ENCODE results near the gene SLC15A4. TPM values are rescaled to one million over a fixed set of nuclear protein-coding genes. Genes with fewer than 3 reads are reported as not detected.
"Not testable (repeated sequence)": the region's sequence is repeated elsewhere in the genome, so short reads cannot be mapped to it uniquely, and the experiment has no call there.

The SLC15A4 gene
- total and polyA plus RNA-seq, 2 of the 13 experiments (the other 11 are each of a cell fraction or from before 2014, with no cell fraction given), result 17.3 to 22.7 TPM

DNA sequence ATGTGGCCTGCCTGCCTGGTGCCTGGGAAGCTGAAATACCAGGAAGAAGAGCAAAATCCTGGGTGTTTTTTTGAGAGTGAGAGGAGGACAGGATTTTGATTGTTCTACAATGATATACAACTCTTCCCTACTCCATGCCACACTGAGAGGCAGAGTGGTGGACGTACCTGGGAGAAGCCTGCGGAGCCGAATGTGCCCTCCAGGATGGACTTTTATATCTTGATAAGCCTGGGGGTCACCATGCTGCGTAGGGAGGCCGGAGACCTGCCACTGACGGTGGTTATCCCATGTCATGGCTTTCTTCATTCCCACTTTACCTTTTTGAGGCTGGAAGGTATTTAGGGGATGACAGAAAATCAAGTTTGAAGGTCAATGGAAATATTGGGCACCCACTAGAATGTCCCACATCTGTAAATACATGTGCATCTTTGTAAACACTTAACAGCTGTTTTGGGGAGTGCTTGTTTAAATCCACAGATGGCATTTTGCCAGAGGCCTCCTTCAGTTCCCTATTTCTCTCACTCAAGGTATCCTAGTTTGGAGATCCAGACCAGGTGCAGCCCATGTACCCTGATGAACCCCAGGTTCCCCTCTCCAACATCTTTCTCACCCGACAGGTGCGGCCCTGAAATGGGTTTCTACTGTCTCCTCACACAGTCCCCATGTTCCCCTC lies 28.4 kb upstream of the SLC15A4 start (continued):
- TF ChIP-seq, protein P1, sequence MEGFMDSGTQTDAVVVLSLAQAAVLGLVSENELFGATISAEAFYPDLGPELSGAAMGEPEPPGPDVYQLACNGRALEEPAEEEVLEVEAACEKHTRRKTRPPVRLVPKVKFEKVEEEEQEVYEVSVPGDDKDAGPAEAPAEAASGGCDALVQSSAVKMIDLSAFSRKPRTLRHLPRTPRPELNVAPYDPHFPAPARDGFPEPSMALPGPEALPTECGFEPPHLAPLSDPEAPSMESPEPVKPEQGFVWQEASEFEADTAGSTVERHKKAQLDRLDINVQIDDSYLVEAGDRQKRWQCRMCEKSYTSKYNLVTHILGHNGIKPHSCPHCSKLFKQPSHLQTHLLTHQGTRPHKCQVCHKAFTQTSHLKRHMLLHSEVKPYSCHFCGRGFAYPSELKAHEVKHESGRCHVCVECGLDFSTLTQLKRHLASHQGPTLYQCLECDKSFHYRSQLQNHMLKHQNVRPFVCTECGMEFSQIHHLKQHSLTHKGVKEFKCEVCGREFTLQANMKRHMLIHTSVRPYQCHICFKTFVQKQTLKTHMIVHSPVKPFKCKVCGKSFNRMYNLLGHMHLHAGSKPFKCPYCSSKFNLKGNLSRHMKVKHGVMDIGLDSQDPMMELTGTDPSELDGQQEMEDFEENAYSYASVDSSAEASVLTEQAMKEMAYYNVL (CRISPR knock-in tag; IDR thresholded peaks at IDR 0.05; ENCODE audit: borderline replicate concordance), result no peak
- TF ChIP-seq KDM5B (CRISPR knock-in tag; IDR thresholded peaks at IDR 0.05; ENCODE audit: borderline replicate concordance) (no peak), MAFF (IDR thresholded peaks at IDR 0.05; ENCODE audit: low read depth, low read length) (no peak), MBD4 (IDR thresholded peaks at IDR 0.05; ENCODE audit: borderline replicate concordance, low read length) (no peak), RFX5 (IDR thresholded peaks at IDR 0.05; ENCODE audit: low read depth, low read length) (no peak), ZNF143 (CRISPR knock-in tag; IDR thresholded peaks at IDR 0.05) (no peak), TCF7 (IDR thresholded peaks at IDR 0.05; ENCODE audit: low read depth) (no peak), ZNF10 (CRISPR knock-in tag; IDR thresholded peaks at IDR 0.05; ENCODE audit: borderline replicate concordance, low read depth) (no peak), JDP2 (CRISPR knock-in tag; IDR thresholded peaks at IDR 0.05; ENCODE audit: borderline replicate concordance) (no peak)
- TF ChIP-seq, protein P2, sequence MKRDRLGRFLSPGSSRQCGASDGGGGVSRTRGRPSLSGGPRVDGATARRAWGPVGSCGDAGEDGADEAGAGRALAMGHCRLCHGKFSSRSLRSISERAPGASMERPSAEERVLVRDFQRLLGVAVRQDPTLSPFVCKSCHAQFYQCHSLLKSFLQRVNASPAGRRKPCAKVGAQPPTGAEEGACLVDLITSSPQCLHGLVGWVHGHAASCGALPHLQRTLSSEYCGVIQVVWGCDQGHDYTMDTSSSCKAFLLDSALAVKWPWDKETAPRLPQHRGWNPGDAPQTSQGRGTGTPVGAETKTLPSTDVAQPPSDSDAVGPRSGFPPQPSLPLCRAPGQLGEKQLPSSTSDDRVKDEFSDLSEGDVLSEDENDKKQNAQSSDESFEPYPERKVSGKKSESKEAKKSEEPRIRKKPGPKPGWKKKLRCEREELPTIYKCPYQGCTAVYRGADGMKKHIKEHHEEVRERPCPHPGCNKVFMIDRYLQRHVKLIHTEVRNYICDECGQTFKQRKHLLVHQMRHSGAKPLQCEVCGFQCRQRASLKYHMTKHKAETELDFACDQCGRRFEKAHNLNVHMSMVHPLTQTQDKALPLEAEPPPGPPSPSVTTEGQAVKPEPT (CRISPR knock-in tag; IDR thresholded peaks at IDR 0.05; ENCODE audit: low read depth), result no peak
- TF ChIP-seq, protein P3, sequence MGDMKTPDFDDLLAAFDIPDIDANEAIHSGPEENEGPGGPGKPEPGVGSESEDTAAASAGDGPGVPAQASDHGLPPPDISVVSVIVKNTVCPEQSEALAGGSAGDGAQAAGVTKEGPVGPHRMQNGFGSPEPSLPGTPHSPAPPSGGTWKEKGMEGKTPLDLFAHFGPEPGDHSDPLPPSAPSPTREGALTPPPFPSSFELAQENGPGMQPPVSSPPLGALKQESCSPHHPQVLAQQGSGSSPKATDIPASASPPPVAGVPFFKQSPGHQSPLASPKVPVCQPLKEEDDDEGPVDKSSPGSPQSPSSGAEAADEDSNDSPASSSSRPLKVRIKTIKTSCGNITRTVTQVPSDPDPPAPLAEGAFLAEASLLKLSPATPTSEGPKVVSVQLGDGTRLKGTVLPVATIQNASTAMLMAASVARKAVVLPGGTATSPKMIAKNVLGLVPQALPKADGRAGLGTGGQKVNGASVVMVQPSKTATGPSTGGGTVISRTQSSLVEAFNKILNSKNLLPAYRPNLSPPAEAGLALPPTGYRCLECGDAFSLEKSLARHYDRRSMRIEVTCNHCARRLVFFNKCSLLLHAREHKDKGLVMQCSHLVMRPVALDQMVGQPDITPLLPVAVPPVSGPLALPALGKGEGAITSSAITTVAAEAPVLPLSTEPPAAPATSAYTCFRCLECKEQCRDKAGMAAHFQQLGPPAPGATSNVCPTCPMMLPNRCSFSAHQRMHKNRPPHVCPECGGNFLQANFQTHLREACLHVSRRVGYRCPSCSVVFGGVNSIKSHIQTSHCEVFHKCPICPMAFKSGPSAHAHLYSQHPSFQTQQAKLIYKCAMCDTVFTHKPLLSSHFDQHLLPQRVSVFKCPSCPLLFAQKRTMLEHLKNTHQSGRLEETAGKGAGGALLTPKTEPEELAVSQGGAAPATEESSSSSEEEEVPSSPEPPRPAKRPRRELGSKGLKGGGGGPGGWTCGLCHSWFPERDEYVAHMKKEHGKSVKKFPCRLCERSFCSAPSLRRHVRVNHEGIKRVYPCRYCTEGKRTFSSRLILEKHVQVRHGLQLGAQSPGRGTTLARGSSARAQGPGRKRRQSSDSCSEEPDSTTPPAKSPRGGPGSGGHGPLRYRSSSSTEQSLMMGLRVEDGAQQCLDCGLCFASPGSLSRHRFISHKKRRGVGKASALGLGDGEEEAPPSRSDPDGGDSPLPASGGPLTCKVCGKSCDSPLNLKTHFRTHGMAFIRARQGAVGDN (CRISPR knock-in tag; IDR thresholded peaks at IDR 0.05), result no peak

DNA sequence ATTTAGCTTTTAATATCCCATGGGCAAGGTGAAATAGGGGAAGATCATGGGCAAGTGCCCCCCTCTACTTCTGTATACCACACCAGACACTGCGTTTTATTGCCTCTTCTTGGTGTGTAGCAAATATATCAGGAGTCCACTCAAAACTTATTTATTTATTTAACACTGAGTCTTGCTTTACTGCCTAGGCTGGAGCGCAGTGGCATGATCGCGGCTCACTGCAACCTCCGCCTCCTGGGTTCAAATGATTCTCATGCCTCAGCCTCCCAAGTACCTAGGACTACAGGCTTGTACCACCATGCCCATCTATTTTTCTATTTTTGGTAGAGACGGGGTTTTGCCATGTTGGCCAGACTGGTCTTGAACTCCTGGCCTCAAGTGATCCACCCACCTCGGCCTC lies 27.7 kb upstream of the SLC15A4 start:
- WGBS (ENCODE audit: low lambda C conversion rate), result 57% methylated on average over 7 of the region's 7 CpGs
- H3K9me3 ChIP-seq (ENCODE audit: low read length); H3K4me3 ChIP-seq (replicated peaks in 1 of 3; ENCODE audit: insufficient read depth in 1 of 3, low read depth in 2 of 3, low read length in 3 of 3); CTCF ChIA-PET (ENCODE audit: low intra/inter-chr PET ratio, low total read pairs); H3K9ac ChIP-seq (ENCODE audit: insufficient read depth, low read depth, low read length); DNase-seq (ENCODE audit: low spot score); H3K79me2 ChIP-seq (ENCODE audit: insufficient read depth, low read length); H3K4me1 ChIP-seq (ENCODE audit: insufficient read depth, low read length); FAIRE-seq; H3K36me3 ChIP-seq (replicated peaks in 1 of 2; ENCODE audit: control insufficient read depth in 1 of 2, insufficient read depth in 2 of 2, low read length in 2 of 2); intact Hi-C loops (cut with micrococcal nuclease; ENCODE audit: unreplicated experiment); H3K27ac ChIP-seq (ENCODE audit: extremely low read length, insufficient read depth, low read length); H2AFZ ChIP-seq (ENCODE audit: low read length); POLR2A ChIA-PET; H3K4me2 ChIP-seq (ENCODE audit: low read depth, low read length); H4K20me1 ChIP-seq (ENCODE audit: insufficient read depth, low read length); in situ Hi-C loops (cut with HindIII; ENCODE audit: extremely low pct_ligation_motif_present, low pct_unique_long_range_greater_than_20kb); ATAC-seq; BruUV-seq (replicated peaks): not testable (repeated sequence)
- peaks cover 0 to 22% of the 10 kb centered on the region in 2 experiments; a peak in 4 of 5 replicates for H3K27me3 ChIP-seq (ENCODE audit: control insufficient read depth in 1 of 2, insufficient read depth in 2 of 2, low read length in 2 of 2)
